GM06990 (cell line): ENCODE measurements around the gene ZNF77.

Experiments
- DNase-seq: peaks from one replicate; pipeline ENCODE4 v3.0.0-alpha.2; 2011; ENCODE audit not compliant: insufficient read length; ENCODE audit errors: extremely low read depth
- H3K27me3 ChIP-seq: replicated peaks from 2 replicates; pipeline ENCODE4 v1.6.0; 2011; ENCODE audit warnings: low read length; ENCODE audit not compliant: control insufficient read depth, insufficient read depth
- H3K36me3 ChIP-seq: 2 replicates; pipeline ENCODE4 v1.5.1; 2011; ENCODE audit warnings: low read length; ENCODE audit not compliant: control insufficient read depth, insufficient read depth
- H3K4me3 ChIP-seq: replicated peaks from 2 replicates; pipeline ENCODE4 v1.5.1; 2011; ENCODE audit warnings: low read depth, mild to moderate bottlenecking, control low read depth, low read length
- TF ChIP-seq, protein P1 (sequence below): IDR thresholded peaks from 2 replicates; pipeline ENCODE4 v1.5.1; 2011; ENCODE audit warnings: low read length, control low read depth, mild to moderate bottlenecking, inconsistent platforms; ENCODE audit not compliant: insufficient read depth, poor library complexity, severe bottlenecking

ZNF77 gene

DNA sequence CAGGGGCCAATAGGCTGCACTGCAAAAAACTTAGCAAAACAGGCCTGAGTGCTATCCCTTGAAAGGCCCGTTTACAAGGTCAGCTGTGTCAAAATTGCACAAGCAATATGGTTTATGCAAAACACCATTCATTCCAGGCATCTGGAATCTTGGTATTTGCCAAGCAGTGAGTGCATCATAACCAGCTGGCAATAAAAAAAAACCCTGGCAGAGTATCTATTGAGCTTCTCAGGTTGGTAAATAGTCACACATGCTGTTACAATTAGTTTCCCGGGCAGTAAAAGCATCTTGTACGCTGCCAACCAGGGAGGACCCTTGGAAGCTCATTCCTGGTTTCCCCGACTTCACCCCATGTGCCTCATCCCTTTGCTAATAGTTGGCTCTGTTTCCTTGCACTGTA lies 21.3 kb downstream of the ZNF77 start:
- Histone ChIP-seq H3K27me3 (no peaks in the 10 kb centered on the region), H3K4me3 (no peak overlapping the region), H3K36me3 (no peaks in the 10 kb centered on the region)
- TF ChIP-seq, protein P1, sequence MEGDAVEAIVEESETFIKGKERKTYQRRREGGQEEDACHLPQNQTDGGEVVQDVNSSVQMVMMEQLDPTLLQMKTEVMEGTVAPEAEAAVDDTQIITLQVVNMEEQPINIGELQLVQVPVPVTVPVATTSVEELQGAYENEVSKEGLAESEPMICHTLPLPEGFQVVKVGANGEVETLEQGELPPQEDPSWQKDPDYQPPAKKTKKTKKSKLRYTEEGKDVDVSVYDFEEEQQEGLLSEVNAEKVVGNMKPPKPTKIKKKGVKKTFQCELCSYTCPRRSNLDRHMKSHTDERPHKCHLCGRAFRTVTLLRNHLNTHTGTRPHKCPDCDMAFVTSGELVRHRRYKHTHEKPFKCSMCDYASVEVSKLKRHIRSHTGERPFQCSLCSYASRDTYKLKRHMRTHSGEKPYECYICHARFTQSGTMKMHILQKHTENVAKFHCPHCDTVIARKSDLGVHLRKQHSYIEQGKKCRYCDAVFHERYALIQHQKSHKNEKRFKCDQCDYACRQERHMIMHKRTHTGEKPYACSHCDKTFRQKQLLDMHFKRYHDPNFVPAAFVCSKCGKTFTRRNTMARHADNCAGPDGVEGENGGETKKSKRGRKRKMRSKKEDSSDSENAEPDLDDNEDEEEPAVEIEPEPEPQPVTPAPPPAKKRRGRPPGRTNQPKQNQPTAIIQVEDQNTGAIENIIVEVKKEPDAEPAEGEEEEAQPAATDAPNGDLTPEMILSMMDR, result no peak
- no peak for DNase-seq

DNA sequence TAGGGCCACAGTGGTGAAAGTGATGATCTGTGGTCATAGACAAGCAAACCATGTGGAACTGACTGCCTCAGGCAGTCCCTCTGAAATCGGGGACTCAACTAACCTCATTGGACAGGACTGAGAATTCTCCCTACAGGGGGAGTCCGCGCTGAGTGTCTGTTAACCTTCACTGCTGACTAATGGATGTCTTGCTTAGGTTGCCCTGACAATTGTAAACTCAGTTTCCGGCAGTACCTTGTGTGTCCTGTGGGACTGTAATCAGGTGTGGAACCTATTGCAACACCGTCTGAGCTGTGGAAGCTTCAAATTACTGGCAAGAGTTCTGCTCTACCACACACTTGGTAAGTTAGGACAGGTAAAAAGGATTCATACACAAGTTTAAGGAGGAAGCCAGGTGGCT lies 21.8 kb downstream of the ZNF77 start:
- Histone ChIP-seq H3K36me3 (no peaks in the 10 kb centered on the region), H3K27me3 (no peaks in the 10 kb centered on the region), H3K4me3 (no peak overlapping the region)
- TF ChIP-seq, protein P1, result no peak
- no peak for DNase-seq

DNA sequence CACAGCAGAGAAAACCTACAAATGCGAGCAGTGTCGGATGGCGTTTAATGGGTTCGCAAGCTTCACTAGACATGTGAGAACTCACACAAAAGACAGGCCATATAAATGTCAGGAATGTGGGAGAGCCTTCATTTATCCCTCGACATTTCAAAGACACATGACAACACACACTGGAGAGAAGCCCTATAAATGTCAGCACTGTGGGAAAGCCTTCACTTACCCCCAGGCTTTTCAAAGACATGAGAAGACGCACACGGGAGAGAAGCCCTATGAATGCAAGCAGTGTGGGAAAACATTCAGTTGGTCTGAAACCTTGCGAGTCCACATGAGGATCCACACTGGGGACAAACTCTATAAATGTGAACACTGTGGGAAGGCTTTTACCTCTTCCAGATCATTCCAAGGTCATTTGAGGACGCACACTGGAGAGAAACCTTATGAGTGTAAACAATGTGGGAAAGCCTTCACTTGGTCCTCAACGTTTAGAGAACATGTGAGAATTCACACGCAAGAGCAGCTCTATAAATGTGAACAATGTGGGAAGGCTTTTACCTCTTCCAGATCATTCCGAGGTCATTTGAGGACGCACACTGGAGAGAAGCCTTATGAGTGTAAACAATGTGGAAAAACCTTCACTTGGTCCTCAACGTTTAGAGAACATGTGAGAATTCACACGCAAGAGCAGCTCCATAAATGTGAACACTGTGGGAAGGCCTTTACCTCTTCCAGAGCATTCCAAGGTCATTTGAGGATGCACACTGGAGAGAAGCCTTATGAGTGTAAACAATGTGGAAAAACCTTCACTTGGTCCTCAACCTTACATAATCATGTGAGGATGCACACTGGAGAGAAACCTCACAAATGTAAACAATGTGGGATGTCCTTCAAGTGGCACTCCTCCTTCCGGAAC lies 27.2 kb downstream of the ZNF77 start:
- no peak for DNase-seq
- Histone ChIP-seq H3K27me3 (no peaks in the 10 kb centered on the region), H3K4me3 (no peak overlapping the region), H3K36me3 (peaks cover 9% of the 10 kb centered on the region)
- TF ChIP-seq, protein P1, result no peak

DNA sequence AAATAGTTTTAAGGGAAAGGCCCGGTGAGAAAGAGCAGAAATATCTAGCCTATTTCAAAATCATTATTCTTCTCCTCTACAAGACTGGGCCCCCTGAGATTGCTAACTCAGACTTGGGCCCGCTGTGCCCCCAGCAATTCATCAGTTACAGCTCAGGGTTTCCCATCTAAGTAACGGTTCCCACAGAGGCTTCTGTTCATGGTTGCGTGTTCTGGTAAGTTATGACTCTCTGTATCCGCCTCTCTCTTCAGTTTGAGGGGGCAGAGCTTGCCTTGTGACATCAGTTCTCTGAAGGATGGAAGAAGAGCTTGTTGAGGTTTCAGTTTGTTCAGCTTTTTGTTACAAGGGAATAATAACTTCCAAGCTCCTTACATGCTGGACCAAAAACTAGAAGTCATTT lies 32.5 kb downstream of the ZNF77 start:
- no peak for DNase-seq
- no peak overlapping the region for H3K4me3 ChIP-seq
- TF ChIP-seq, protein P1, result no peak
- H3K27me3 ChIP-seq, result no peaks in the 10 kb centered on the region
- H3K36me3 ChIP-seq, result peaks cover 5% of the 10 kb centered on the region

DNA sequence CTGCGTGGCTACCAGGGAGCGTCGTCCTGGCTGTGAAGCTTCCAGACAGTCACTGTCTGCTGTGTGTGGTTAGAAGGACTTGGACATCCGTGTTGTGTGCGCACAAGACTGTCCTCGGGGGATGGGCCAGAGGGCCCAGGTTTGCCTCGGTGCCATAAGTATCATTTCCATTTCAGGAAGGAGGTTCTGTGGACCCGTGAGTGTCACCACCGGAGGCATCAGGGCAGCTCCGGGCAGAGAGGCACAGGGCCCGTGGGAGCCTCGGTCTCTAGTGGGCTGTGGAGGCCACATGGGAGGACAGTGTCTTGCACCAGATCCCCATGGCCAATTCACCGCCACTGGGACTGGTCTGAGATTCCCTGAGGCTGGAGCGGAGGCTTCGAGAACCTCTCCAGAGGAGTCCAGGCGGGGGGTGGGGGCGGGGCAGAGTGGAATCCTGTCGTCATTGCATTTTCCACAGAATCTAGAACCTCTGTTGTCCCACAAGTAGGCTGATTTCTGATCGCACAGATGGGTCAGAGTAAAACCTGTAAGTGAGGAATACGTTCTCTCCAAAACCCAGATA lies 38.1 kb downstream of the ZNF77 start:
- H3K36me3 ChIP-seq, result no peaks in the 10 kb centered on the region
- no peak for DNase-seq
- H3K4me3 ChIP-seq, result no peak overlapping the region
- TF ChIP-seq, protein P1, result no peak
- no peaks in the 10 kb centered on the region for H3K27me3 ChIP-seq
